ENCODE measurements around the gene HMGN1.
"Not testable (repeated sequence)": the region's sequence is repeated elsewhere in the genome, so short reads cannot be mapped to it uniquely, and the experiment has no call there.

HMGN1 gene

DNA sequence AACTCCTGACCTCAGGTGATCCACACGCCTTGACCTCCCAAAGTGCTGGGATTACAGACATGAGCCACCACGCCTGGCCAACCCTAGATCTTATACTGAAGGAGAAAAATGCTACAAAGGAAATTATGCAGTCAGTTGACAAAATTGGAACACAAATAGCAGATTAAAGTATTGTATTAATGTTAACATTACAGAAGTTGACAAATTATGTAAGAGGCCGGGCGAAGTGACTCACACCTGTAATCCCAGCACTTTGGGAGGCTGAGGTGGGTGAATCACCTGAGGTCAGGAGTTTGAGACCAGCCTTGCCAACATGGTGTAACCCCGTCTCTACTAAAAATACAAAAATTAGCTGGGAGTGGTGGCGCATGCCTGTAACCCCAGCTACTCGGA, 21.0 kb upstream of the HMGN1 start:
- H3K27me3 ChIP-seq (ENCODE audit: control insufficient read depth in 2 of 2, insufficient read depth in 2 of 2, low read length in 2 of 2); H3K9me3 ChIP-seq (ENCODE audit: control insufficient read depth in 2 of 2, low read length in 2 of 2); H3K4me3 ChIP-seq (ENCODE audit: low read length in 2 of 2); H3K36me3 ChIP-seq (ENCODE audit: control insufficient read depth in 2 of 2, insufficient read depth in 2 of 2, low read length in 2 of 2); H3K4me1 ChIP-seq (ENCODE audit: control insufficient read depth in 2 of 2, insufficient read depth in 2 of 2, low read length in 2 of 2); H3K27ac ChIP-seq (ENCODE audit: low read depth in 2 of 2, low read length in 2 of 2); H3K9ac ChIP-seq (ENCODE audit: low read depth in 1 of 2, low read length in 2 of 2): not testable (repeated sequence)

DNA sequence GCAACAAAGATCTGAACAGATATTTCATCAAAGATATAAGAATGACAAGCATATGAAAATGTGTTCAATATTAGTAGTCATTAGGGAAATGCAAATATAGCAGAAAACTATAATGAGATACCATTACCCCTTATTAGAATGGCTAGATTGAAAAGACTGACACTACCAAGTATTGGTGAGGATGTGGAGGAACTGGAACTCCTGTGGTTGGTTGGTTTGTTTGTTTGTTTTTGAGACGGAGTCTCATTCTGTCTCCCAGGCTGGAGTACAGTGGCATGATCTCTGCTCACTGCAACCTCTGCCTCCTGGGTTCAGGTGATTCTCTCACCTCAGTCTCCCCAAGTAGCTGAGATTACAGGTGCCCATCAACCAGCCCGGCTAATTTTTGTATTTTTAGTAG, 18.9 kb upstream of the HMGN1 start:
- Histone ChIP-seq H3K4me1 (ENCODE audit: control insufficient read depth in 2 of 2, insufficient read depth in 2 of 2, low read length in 2 of 2) (no peaks in the 10 kb centered on the region), H3K27me3 (ENCODE audit: control insufficient read depth in 2 of 2, insufficient read depth in 2 of 2, low read length in 2 of 2) (no peaks in the 10 kb centered on the region), H3K36me3 (ENCODE audit: control insufficient read depth in 2 of 2, insufficient read depth in 2 of 2, low read length in 2 of 2) (no peaks in the 10 kb centered on the region), H3K9me3 (ENCODE audit: control insufficient read depth in 2 of 2, low read length in 2 of 2) (no peaks in the 10 kb centered on the region), H3K4me3 (ENCODE audit: low read length in 2 of 2) (no peak overlapping the region), H3K27ac (ENCODE audit: low read depth in 2 of 2, low read length in 2 of 2) (no peak overlapping the region), H3K9ac (ENCODE audit: low read depth in 1 of 2, low read length in 2 of 2) (no peak overlapping the region)

DNA sequence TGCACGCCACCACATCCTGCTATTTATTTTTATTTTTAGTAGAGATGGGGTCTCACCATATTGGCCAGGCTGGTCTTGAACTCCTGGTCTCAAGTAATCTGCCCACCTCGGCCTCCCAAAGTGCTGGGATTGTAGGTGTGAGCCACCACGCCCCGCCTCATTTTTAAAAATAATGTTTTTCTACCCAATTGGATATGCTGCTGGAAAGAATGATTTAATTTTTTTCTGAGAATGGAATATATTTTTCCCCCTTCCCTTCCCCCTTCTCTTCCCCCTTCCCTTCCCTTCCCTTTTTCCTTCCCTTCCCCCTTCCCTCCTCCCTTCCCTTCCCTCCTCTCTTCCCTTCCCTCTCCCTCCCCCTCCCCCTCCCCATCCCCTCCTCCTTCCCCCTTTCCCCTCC, 17.7 kb upstream of the HMGN1 start:
- Histone ChIP-seq H3K4me3 (ENCODE audit: low read length in 2 of 2) (no peak overlapping the region), H3K9me3 (ENCODE audit: control insufficient read depth in 2 of 2, low read length in 2 of 2) (no peaks in the 10 kb centered on the region), H3K4me1 (ENCODE audit: control insufficient read depth in 2 of 2, insufficient read depth in 2 of 2, low read length in 2 of 2) (no peaks in the 10 kb centered on the region), H3K27ac (ENCODE audit: low read depth in 2 of 2, low read length in 2 of 2) (no peak overlapping the region), H3K9ac (ENCODE audit: low read depth in 1 of 2, low read length in 2 of 2) (no peak overlapping the region), H3K36me3 (ENCODE audit: control insufficient read depth in 2 of 2, insufficient read depth in 2 of 2, low read length in 2 of 2) (no peaks in the 10 kb centered on the region), H3K27me3 (ENCODE audit: control insufficient read depth in 2 of 2, insufficient read depth in 2 of 2, low read length in 2 of 2) (no peaks in the 10 kb centered on the region)

DNA sequence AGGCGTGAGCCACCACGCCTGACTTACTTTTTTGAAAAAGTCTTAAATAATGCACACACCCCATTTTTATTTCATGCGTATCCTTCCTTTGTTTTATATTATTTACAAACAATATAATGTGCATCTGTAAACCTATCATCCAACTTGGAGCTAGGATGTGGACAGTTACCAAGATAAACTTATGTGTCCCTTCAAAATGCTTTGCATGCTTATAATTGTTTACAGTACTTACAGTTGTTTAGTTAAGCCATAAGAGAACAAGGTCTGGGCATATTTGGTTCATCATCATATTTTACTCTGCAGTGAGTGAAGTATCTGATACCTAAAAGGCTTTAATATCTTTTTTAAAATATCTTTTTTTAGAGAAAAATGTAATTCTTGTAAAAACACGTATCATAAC, 16.1 kb upstream of the HMGN1 start:
- Histone ChIP-seq H3K4me3 (ENCODE audit: low read length in 2 of 2) (no peak overlapping the region), H3K9ac (ENCODE audit: low read depth in 1 of 2, low read length in 2 of 2) (no peak overlapping the region), H3K27me3 (ENCODE audit: control insufficient read depth in 2 of 2, insufficient read depth in 2 of 2, low read length in 2 of 2) (no peaks in the 10 kb centered on the region), H3K36me3 (ENCODE audit: control insufficient read depth in 2 of 2, insufficient read depth in 2 of 2, low read length in 2 of 2) (no peaks in the 10 kb centered on the region), H3K9me3 (ENCODE audit: control insufficient read depth in 2 of 2, low read length in 2 of 2) (no peaks in the 10 kb centered on the region), H3K4me1 (ENCODE audit: control insufficient read depth in 2 of 2, insufficient read depth in 2 of 2, low read length in 2 of 2) (no peaks in the 10 kb centered on the region), H3K27ac (ENCODE audit: low read depth in 2 of 2, low read length in 2 of 2) (no peak overlapping the region)

DNA sequence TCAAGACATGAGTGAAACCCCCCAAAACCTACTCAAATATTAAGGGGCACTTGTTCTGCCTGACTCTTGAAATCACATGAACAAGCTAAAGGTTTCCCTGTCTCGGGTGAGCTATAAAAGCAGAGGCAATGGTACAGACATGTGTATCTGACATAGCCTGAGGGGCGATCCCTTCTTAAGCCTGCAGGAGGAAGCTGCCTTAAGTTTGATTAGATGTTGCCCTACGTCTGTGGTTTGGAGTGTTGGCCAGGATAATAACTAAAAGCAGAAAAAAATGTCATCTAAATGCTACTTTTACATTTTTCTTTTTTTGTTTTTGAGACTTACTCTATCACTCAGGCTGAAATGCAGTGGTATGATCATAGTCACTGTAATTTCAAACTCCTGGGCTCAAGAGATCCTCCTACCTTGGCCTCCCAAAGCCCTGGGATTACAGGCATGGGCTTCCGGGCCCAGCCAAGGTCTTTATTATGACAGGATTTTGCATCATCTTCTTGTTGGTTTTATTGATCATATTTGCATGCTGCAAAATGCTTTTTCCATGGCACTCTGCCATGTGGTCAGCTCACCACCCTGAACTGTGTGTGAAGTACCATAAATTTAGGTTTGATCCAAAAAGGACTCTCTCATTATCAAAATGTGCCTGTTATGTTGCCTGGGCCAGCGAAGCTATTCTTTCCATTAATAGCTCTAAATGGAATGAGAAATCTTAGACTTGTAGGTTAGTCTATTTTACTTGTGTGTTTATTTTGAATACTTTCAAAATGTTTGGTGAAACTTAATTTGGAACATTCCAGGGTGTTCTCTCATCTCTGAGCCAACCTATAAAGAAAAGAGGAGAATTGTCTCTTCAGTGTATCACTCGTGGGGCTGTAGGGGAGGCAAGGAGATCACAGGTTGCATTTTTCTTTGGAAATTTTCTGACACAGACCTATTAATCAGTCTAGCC, 15.0 kb upstream of the HMGN1 start:
- Histone ChIP-seq H3K4me3 (ENCODE audit: low read length in 2 of 2) (no peak overlapping the region), H3K27ac (ENCODE audit: low read depth in 2 of 2, low read length in 2 of 2) (no peak overlapping the region), H3K36me3 (ENCODE audit: control insufficient read depth in 2 of 2, insufficient read depth in 2 of 2, low read length in 2 of 2) (no peaks in the 10 kb centered on the region), H3K4me1 (ENCODE audit: control insufficient read depth in 2 of 2, insufficient read depth in 2 of 2, low read length in 2 of 2) (no peaks in the 10 kb centered on the region), H3K9me3 (ENCODE audit: control insufficient read depth in 2 of 2, low read length in 2 of 2) (no peaks in the 10 kb centered on the region), H3K9ac (ENCODE audit: low read depth in 1 of 2, low read length in 2 of 2) (no peak overlapping the region), H3K27me3 (ENCODE audit: control insufficient read depth in 2 of 2, insufficient read depth in 2 of 2, low read length in 2 of 2) (no peaks in the 10 kb centered on the region)

DNA sequence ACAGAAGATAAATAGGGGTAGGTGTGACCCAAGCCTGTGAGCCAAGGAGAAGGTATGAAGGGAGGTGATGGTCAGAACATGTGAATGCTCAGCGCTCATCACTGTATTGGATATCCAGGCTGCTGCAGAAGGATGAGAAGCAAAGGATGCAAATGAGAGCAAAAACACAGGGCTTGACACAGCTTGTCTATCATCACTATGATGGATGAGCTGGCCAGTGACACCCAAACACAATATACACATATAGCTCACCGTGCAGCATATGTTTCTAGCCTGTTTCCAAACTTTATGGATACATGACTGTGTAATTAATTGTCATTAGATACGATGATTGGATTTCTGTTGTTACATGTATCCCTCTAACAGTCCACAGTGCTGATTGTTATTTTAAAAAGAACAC, 13.8 kb upstream of the HMGN1 start:
- no peaks in the 10 kb centered on the region for H3K4me1 ChIP-seq (ENCODE audit: control insufficient read depth in 2 of 2, insufficient read depth in 2 of 2, low read length in 2 of 2)
- no peaks in the 10 kb centered on the region for H3K9me3 ChIP-seq (ENCODE audit: control insufficient read depth in 2 of 2, low read length in 2 of 2)
- H3K27ac ChIP-seq (ENCODE audit: low read depth in 2 of 2, low read length in 2 of 2) = no peak overlapping the region
- no peak overlapping the region for H3K4me3 ChIP-seq (ENCODE audit: low read length in 2 of 2)
- no peak overlapping the region for H3K9ac ChIP-seq (ENCODE audit: low read depth in 1 of 2, low read length in 2 of 2)
- H3K27me3 ChIP-seq (ENCODE audit: control insufficient read depth in 2 of 2, insufficient read depth in 2 of 2, low read length in 2 of 2) = no peaks in the 10 kb centered on the region
- H3K36me3 ChIP-seq (ENCODE audit: control insufficient read depth in 2 of 2, insufficient read depth in 2 of 2, low read length in 2 of 2) = no peaks in the 10 kb centered on the region

DNA sequence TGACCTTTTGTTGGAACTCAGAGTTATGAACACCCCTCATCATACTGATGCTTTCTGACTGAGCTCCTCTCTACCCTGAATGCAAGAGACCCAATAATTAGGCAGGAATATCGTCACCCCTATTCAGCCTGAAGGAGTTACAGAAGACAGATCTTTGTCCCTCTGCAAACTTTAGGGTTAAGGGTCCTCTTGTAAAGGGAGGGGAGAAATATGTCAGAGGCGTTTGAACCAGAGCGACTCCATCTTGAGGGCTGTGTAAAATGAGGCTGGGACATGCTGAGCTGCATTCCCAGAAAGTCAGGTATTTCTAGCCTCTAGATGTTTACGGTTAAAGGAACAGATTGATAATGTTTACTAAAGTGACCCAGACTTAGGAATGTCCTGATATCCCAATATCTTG, 10.5 kb upstream of the HMGN1 start:
- Histone ChIP-seq H3K36me3 (ENCODE audit: control insufficient read depth in 2 of 2, insufficient read depth in 2 of 2, low read length in 2 of 2) (no peaks in the 10 kb centered on the region), H3K27me3 (ENCODE audit: control insufficient read depth in 2 of 2, insufficient read depth in 2 of 2, low read length in 2 of 2) (no peaks in the 10 kb centered on the region), H3K9ac (ENCODE audit: low read depth in 1 of 2, low read length in 2 of 2) (no peak overlapping the region), H3K4me1 (ENCODE audit: control insufficient read depth in 2 of 2, insufficient read depth in 2 of 2, low read length in 2 of 2) (no peaks in the 10 kb centered on the region), H3K4me3 (ENCODE audit: low read length in 2 of 2) (no peak overlapping the region), H3K9me3 (ENCODE audit: control insufficient read depth in 2 of 2, low read length in 2 of 2) (no peaks in the 10 kb centered on the region), H3K27ac (ENCODE audit: low read depth in 2 of 2, low read length in 2 of 2) (no peak overlapping the region)

DNA sequence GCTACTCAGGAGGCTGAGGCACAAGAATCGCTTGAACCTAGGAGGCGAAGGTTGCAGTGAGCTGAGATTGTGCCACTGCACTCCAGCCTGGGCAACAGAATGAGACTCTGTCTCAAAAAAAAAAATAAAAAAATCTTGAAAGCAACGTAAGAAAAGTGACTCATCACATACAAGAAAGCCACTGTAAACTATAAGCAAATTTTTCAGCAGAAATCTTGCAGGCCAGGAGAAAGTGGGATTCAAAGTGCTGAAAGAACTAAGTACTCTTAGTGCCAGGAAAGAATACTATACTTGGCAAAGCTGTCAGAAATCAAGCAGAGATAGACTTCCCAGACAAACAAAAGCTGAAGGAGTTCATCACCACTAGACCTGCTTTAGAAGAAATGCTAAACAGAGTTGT, 4.4 kb upstream of the HMGN1 start:
- no peak overlapping the region for H3K4me3 ChIP-seq (ENCODE audit: low read length in 2 of 2)
- H3K36me3 ChIP-seq (ENCODE audit: control insufficient read depth in 2 of 2, insufficient read depth in 2 of 2, low read length in 2 of 2) = no peaks in the 10 kb centered on the region
- no peaks in the 10 kb centered on the region for H3K4me1 ChIP-seq (ENCODE audit: control insufficient read depth in 2 of 2, insufficient read depth in 2 of 2, low read length in 2 of 2)
- H3K27ac ChIP-seq (ENCODE audit: low read depth in 2 of 2, low read length in 2 of 2) = no peak overlapping the region
- H3K9ac ChIP-seq (ENCODE audit: low read depth in 1 of 2, low read length in 2 of 2) = no peak overlapping the region
- H3K9me3 ChIP-seq (ENCODE audit: control insufficient read depth in 2 of 2, low read length in 2 of 2) = no peaks in the 10 kb centered on the region
- H3K27me3 ChIP-seq (ENCODE audit: control insufficient read depth in 2 of 2, insufficient read depth in 2 of 2, low read length in 2 of 2) = no peaks in the 10 kb centered on the region

DNA sequence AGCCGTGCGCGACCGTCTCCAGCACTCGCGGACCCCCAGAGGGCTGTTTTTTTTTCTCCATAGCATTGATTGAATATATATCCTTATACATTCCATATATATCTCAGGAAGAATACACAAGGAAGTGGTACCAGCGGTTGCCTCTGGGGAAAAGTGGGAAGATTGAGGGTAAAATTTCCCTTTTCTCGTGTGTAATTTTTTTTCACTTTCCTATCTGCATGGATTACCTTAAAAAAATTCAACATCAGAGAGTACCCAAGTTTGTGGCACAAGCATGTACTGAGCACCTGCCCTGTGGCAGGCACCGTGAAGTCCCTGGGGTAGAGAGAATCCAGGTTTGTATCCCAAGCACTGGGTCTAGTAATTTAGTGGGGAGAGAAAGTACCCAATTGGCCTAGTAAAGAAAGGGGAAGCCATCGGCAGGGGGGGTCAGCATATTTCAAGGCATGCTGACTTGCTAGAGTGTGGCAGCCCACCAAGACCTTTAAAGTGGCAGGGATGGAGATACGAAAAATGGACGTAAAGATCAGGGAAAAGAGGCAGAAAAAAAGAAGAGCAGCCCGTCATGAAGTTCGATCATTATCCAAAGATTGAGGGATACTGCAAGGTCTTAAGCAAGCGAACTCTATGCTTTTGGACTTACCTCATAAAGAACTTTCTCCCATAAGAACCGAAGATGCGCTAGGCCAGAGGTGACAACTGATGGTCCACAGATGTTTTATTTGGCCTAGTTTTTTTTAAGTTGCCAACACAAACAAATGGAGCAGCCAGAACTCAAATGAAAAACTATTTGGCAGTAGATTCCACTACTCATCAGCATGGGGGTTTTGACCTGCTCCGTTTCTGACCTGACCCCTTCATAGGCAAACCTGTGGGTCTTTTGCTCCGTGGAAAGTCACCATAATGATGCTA, 1.5 kb upstream of the HMGN1 start:
- Histone ChIP-seq H3K4me1 (ENCODE audit: control insufficient read depth in 2 of 2, insufficient read depth in 2 of 2, low read length in 2 of 2) (peaks cover 6 to 8% of the 10 kb centered on the region in 2 donors), H3K9ac (ENCODE audit: low read depth in 1 of 2, low read length in 2 of 2) (peak overlapping the region; percentile 91 to 95), H3K36me3 (ENCODE audit: control insufficient read depth in 2 of 2, insufficient read depth in 2 of 2, low read length in 2 of 2) (peaks cover 4 to 5% of the 10 kb centered on the region in 2 donors), H3K27ac (ENCODE audit: low read depth in 2 of 2, low read length in 2 of 2) (peak overlapping the region; percentile 95 to 98), H3K9me3 (ENCODE audit: control insufficient read depth in 2 of 2, low read length in 2 of 2) (no peaks in the 10 kb centered on the region), H3K27me3 (ENCODE audit: control insufficient read depth in 2 of 2, insufficient read depth in 2 of 2, low read length in 2 of 2) (no peaks in the 10 kb centered on the region), H3K4me3 (ENCODE audit: low read length in 2 of 2) (peak overlapping the region; percentile 81 to 88)
